Endothelial cell of umbilical vein (primary cell): ENCODE measurements around the gene ARMH3. TPM values are rescaled to one million over a fixed set of nuclear protein-coding genes. Genes with fewer than 3 reads are reported as not detected.

Experiments used
- BruUV-seq: library from RNA; stranded (reverse); fragments of 400-500 nt; replicated peaks from 2 replicates; lab custom pipeline; 2021; lab: Mats Ljungman, UMichigan
- CTCF ChIA-PET: fragments of 300-600, 350-600 bp; sonication (Branson Sonifier 250); formaldehyde crosslinking; loops from one replicate; lab custom pipeline; 2021; ENCODE audit warnings: antibody characterized with exemption, inconsistent platforms; lab: Charles Lee
- POLR2A ChIA-PET: fragments of 300-600, 350-600 bp; sonication (Branson Sonifier 250); formaldehyde crosslinking; loops from one replicate; lab custom pipeline; 2021; ENCODE audit warnings: antibody characterized with exemption, inconsistent platforms; lab: Charles Lee
- DNase-seq: peaks from one replicate; pipeline ENCODE4 v3.0.0-alpha.2; 2011; ENCODE audit warnings: low read depth, low spot score
- FAIRE-seq: peaks from 2 replicates; lab custom pipeline; 2011; peaks lifted over from hg19 to GRCh38; lab: Jason Lieb, UNC
- H2AFZ ChIP-seq: 2 replicates; pipeline ENCODE4 v1.6.0; 2012; ENCODE audit warnings: low read depth, low read length, control low read depth, inconsistent platforms
- H3K27ac ChIP-seq: 2 replicates; pipeline ENCODE4 v1.5.1; 2011; ENCODE audit warnings: low read depth, mild to moderate bottlenecking, control low read depth, low read length, moderate library complexity; ENCODE audit not compliant: insufficient read depth
- H3K27me3 ChIP-seq, 2 experiments: 2 replicates each; pipeline versions ENCODE4 v1.6.0 to v1.6.1; 2011; ENCODE audit warnings: low read length in 2 of 2, mixed read lengths in 1 of 2; ENCODE audit not compliant: control insufficient read depth in 2 of 2, insufficient read depth in 2 of 2
- H3K36me3 ChIP-seq, 2 experiments: 2 replicates in 1 of 2; 3 replicates in 1 of 2; pipeline ENCODE4 v1.5.1; 2011; ENCODE audit warnings: low read length in 2 of 2, mild to moderate bottlenecking in 1 of 2, moderate library complexity in 1 of 2; ENCODE audit not compliant: control insufficient read depth in 2 of 2, insufficient read depth in 2 of 2; ENCODE audit errors: extremely low read depth in 1 of 2
- H3K4me1 ChIP-seq: 3 replicates; pipeline ENCODE4 v1.5.1; 2011; ENCODE audit warnings: mild to moderate bottlenecking, low read length; ENCODE audit not compliant: control insufficient read depth, insufficient read depth; ENCODE audit errors: extremely low read depth
- H3K4me2 ChIP-seq: 2 replicates; pipeline ENCODE4 v1.6.1; 2011; ENCODE audit warnings: low read length, control low read depth, mixed read lengths; ENCODE audit not compliant: insufficient read depth
- H3K4me3 ChIP-seq, 3 experiments: fragments of 200-600 bp in 1 of 3; sonication (generic), shearing (Covaris generic) in 1 of 3; replicated peaks in 1 of 3; 2 replicates each; pipeline ENCODE4 v1.5.1; 2011 to 2016; ENCODE audit warnings: control low read depth in 3 of 3, low read length in 3 of 3, mild to moderate bottlenecking in 2 of 3, inconsistent platforms in 1 of 3, low read depth in 1 of 3, moderate library complexity in 1 of 3; ENCODE audit not compliant: insufficient read depth in 1 of 3
- H3K79me2 ChIP-seq: 2 replicates; pipeline ENCODE4 v1.6.0; 2012; ENCODE audit warnings: low read length, inconsistent platforms; ENCODE audit not compliant: control insufficient read depth, insufficient read depth
- H3K9ac ChIP-seq: replicated peaks from 2 replicates; pipeline ENCODE3; 2011; ENCODE audit warnings: low read length, control low read depth; ENCODE audit not compliant: insufficient read depth; ENCODE audit errors: extremely low read depth
- H3K9me1 ChIP-seq: replicated peaks from 3 replicates; pipeline ENCODE4 v1.6.0; 2011; ENCODE audit warnings: mild to moderate bottlenecking, low read length; ENCODE audit not compliant: control insufficient read depth, insufficient read depth; ENCODE audit errors: extremely low read depth
- H3K9me3 ChIP-seq: replicated peaks from 2 replicates; pipeline ENCODE4 v1.5.1; 2012; ENCODE audit warnings: low read length, inconsistent platforms; ENCODE audit not compliant: control insufficient read depth, insufficient read depth
- H4K20me1 ChIP-seq: replicated peaks from 2 replicates; pipeline ENCODE3; 2011; ENCODE audit warnings: mild to moderate bottlenecking, low read length; ENCODE audit not compliant: control insufficient read depth, insufficient read depth; ENCODE audit errors: extremely low read depth
- EZH2 ChIP-seq: IDR thresholded peaks from 2 replicates; pipeline ENCODE4 v1.6.1; 2012; ENCODE audit warnings: borderline replicate concordance, low read depth, mild to moderate bottlenecking, moderate library complexity, low read length, inconsistent platforms; ENCODE audit not compliant: severe bottlenecking
- FOS ChIP-seq: IDR thresholded peaks from 2 replicates; pipeline ENCODE4 v1.6.1; 2011; ENCODE audit warnings: mild to moderate bottlenecking, low read length, moderate library complexity, borderline replicate concordance; ENCODE audit not compliant: insufficient read depth
- GATA2 ChIP-seq: IDR thresholded peaks from 2 replicates; pipeline ENCODE4 v1.7.0; 2011; ENCODE audit warnings: low read depth, mild to moderate bottlenecking, moderate library complexity, mixed read lengths, low read length; ENCODE audit not compliant: insufficient read length, insufficient read depth
- JUN ChIP-seq: IDR thresholded peaks from 2 replicates; pipeline ENCODE4 v1.6.1; 2011; ENCODE audit warnings: borderline replicate concordance, low read depth; ENCODE audit not compliant: insufficient read length, insufficient read depth
- MYC ChIP-seq: IDR thresholded peaks from one replicate; pipeline ENCODE4 v1.6.1; 2011; ENCODE audit warnings: mild to moderate bottlenecking, low read depth, low read length
- POLR2A ChIP-seq: IDR thresholded peaks from 2 replicates; pipeline ENCODE4 v1.6.1; 2012; ENCODE audit warnings: low read depth, mild to moderate bottlenecking, control low read depth, low read length
- POLR2AphosphoS5 ChIP-seq: IDR thresholded peaks from 2 replicates; pipeline ENCODE4 v1.6.1; 2012; ENCODE audit warnings: low read depth, mild to moderate bottlenecking, control low read depth, low read length, moderate library complexity; ENCODE audit not compliant: insufficient read depth
- dilution Hi-C: fragments of 300-500 bp; cut with MboI; formaldehyde crosslinking; loops from one replicate; pipeline ENCODE4 v1.15.0; 2019; ENCODE audit warnings: low sequenced_read_pairs; ENCODE audit not compliant: extremely low pct_ligation_motif_present
- intact Hi-C: fragments of 100-400 bp; cut with micrococcal nuclease; formaldehyde crosslinking; loops from one replicate; pipeline ENCODE4 v1.10.0; 2022
- polyA plus RNA-seq, 4 experiments: library from polyadenylated mRNA; depleted of rRNA in 3 of 4; stranded (reverse) in 3 of 4; unstranded in 1 of 4; fragments of >200 nt; gene quantifications; 2 replicates each; pipeline versions ENCODE4 v1.2.1 to v1.2.3, GENCODE V29; 2011 to 2012; ENCODE audit warnings: missing spikeins in 1 of 4
- total RNA-seq: library from RNA; stranded (reverse); gene quantifications from 2 replicates; pipeline ENCODE4 v1.2.3, GENCODE V29; 2021
- TF ChIP-seq, protein P1 (sequence below): IDR thresholded peaks from 2 replicates; pipeline ENCODE4 v1.6.1; 2011; ENCODE audit not compliant: insufficient read depth, insufficient read length
- TF ChIP-seq, protein P2 (sequence below), 2 donors: IDR thresholded peaks; 1 replicate in 1 of 2; 2 replicates in 1 of 2; pipeline ENCODE4 v1.5.1; 2011; ENCODE audit warnings: low read length in 2 of 2, mild to moderate bottlenecking in 2 of 2, moderate library complexity in 2 of 2, control low read depth in 1 of 2, inconsistent platforms in 1 of 2, low read depth in 1 of 2; ENCODE audit not compliant: insufficient read depth in 1 of 2; ENCODE audit errors: extremely low read depth in 1 of 2

The ARMH3 gene
- total and polyA plus RNA-seq, 2 donors (not counting 3 experiments of a cell fraction or from before 2014, with no cell fraction given) = 13.1 to 17.6 TPM

- no peak for DNase-seq
- CTCF ChIA-PET = interaction anchor here (2.5 kb wide), 1 partner anchor 14 kb away, joined by 9 read pairs; no protein-coding TSS in a partner anchor
- H3K27ac ChIP-seq = no peak overlapping the region
- intact Hi-C loops = no loop called here
- H3K36me3 ChIP-seq = no peaks in the 10 kb centered on the region
- no peaks in the 10 kb centered on the region for H3K27me3 ChIP-seq
- no peak overlapping the region for H3K4me3 ChIP-seq
- H4K20me1 ChIP-seq = no peaks in the 10 kb centered on the region
- H2AFZ ChIP-seq = no peak overlapping the region
- H3K79me2 ChIP-seq = no peaks in the 10 kb centered on the region
- H3K4me2 ChIP-seq = no peak overlapping the region
- POLR2A ChIA-PET = no interaction called here
- H3K4me1 ChIP-seq = no peaks in the 10 kb centered on the region
- H3K9ac ChIP-seq = no peak overlapping the region
- H3K9me3 ChIP-seq = no peaks in the 10 kb centered on the region
- FAIRE-seq = no peak
- TF ChIP-seq EZH2 = no peak
- no peak for TF ChIP-seq JUN
- TF ChIP-seq POLR2AphosphoS5 = no peak
- no peak for TF ChIP-seq POLR2A
- TF ChIP-seq, protein P1, sequence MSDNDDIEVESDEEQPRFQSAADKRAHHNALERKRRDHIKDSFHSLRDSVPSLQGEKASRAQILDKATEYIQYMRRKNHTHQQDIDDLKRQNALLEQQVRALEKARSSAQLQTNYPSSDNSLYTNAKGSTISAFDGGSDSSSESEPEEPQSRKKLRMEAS = no peak
- no peaks in the 10 kb centered on the region for H3K9me1 ChIP-seq
- BruUV-seq = no TSS peak
- dilution Hi-C loops = no loop called here
These were observed 152.0 kb downstream of the ARMH3 start for GRCh38 chr10:101903827-101904550.

- no peaks in the 10 kb centered on the region for H3K27me3 ChIP-seq
- POLR2A ChIA-PET = no interaction called here
- no peaks in the 10 kb centered on the region for H4K20me1 ChIP-seq
- dilution Hi-C loops = no loop called here
- H2AFZ ChIP-seq = no peak overlapping the region
- H3K9me1 ChIP-seq = no peaks in the 10 kb centered on the region
- H3K36me3 ChIP-seq = no peaks in the 10 kb centered on the region
- H3K79me2 ChIP-seq = no peaks in the 10 kb centered on the region
- no peak overlapping the region for H3K27ac ChIP-seq
- no peak overlapping the region for H3K4me3 ChIP-seq
- intact Hi-C loops = no loop called here
- H3K9me3 ChIP-seq = no peaks in the 10 kb centered on the region
- FAIRE-seq (no peak), DNase-seq (no peak)
- TF ChIP-seq, protein P2, sequence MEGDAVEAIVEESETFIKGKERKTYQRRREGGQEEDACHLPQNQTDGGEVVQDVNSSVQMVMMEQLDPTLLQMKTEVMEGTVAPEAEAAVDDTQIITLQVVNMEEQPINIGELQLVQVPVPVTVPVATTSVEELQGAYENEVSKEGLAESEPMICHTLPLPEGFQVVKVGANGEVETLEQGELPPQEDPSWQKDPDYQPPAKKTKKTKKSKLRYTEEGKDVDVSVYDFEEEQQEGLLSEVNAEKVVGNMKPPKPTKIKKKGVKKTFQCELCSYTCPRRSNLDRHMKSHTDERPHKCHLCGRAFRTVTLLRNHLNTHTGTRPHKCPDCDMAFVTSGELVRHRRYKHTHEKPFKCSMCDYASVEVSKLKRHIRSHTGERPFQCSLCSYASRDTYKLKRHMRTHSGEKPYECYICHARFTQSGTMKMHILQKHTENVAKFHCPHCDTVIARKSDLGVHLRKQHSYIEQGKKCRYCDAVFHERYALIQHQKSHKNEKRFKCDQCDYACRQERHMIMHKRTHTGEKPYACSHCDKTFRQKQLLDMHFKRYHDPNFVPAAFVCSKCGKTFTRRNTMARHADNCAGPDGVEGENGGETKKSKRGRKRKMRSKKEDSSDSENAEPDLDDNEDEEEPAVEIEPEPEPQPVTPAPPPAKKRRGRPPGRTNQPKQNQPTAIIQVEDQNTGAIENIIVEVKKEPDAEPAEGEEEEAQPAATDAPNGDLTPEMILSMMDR (IDR thresholded peaks at IDR 0.05; ENCODE audit: extremely low read depth in 1 of 2, insufficient read depth in 1 of 2, low read depth in 1 of 2, low read length in 2 of 2) = no peak
- TF ChIP-seq MYC (no peak), JUN (no peak), EZH2 (no peak), GATA2 (no peak), FOS (no peak), POLR2A (no peak), POLR2AphosphoS5 (no peak)
- TF ChIP-seq, protein P1 = no peak
- H3K4me1 ChIP-seq = no peaks in the 10 kb centered on the region
- no peak overlapping the region for H3K4me2 ChIP-seq
- H3K9ac ChIP-seq = no peak overlapping the region
- BruUV-seq = no TSS peak
- CTCF ChIA-PET = interaction anchor here (1.0 to 2.5 kb wide), 7 partner anchors 9 to 108 kb away, joined by 3 to 14 read pairs (median 5); no protein-coding TSS in a partner anchor
These were observed 153.2 kb downstream of the ARMH3 start for GRCh38 chr10:101902820-101903145.
